ENCODE data around the gene ANKMY1. TPM values are rescaled to one million over a fixed set of nuclear protein-coding genes. Genes with fewer than 3 reads are reported as not detected.
"Not testable (repeated sequence)": the region's sequence is repeated elsewhere in the genome, so short reads cannot be mapped to it uniquely, and the experiment has no call there.

The ANKMY1 gene
- total RNA-seq, 1 donor from 2014 or later, result 5.9 TPM

DNA sequence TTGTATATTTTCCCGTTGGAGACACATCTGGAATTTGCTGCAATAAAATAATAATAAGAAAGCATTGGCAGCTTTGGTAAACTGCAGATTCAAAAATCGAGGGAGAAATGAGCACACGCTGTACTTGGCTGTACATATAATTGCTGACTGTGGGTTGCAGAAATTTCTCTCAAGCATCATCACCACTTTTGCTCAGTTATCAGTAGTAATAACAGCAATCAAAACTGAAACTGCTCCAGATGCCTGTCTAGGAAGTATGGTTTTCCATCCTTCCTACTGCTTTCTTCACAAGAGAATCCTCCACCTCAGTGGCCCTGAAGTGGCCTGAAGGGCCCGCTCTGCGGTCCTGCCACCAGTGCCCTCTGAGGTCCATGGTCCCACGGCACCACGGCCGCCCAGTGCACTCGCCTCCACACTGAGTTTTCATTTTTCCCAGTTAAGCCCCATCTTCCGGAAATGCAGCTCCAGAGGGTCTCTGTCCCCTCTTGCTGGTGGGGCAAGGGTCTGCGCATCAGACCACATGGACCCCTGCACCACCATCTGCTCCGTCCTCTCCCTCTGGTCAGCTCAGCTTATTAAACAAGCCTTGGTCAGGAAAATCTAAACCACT is 6.3 kb upstream of the ANKMY1 start:
- ATAC-seq (no peak), DNase-seq (ENCODE audit: missing footprints) (no peak)
- intact Hi-C loops (cut with DNase I), result no loop called here

DNA sequence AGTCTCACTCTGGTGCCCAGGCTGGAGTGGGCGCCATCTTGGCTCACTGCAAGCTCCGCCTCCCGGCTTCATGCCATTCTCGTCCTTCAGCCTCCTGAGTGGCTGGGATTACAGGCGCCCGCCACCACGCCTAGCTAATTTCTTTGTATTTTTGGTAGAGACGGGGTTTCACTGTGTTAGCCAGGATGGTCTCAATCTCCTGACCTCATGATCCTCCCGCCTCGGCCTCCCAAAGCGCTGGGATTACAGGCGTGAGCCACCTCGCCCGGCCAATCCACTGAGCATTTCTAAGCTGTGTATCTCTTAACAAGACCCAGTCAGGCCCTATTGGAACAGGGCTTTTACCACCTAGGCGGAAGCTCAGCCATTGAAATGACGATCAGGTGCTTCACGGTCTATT is 5.4 kb upstream of the ANKMY1 start:
- ATAC-seq; intact Hi-C loops (cut with DNase I); DNase-seq (ENCODE audit: missing footprints): not testable (repeated sequence)

GRCh38 chr2:240561325-240561971 is 3.7 kb upstream of the ANKMY1 start:
- ATAC-seq (no peak), DNase-seq (ENCODE audit: missing footprints) (no peak)
- intact Hi-C loops (cut with DNase I), result no loop called here

DNA sequence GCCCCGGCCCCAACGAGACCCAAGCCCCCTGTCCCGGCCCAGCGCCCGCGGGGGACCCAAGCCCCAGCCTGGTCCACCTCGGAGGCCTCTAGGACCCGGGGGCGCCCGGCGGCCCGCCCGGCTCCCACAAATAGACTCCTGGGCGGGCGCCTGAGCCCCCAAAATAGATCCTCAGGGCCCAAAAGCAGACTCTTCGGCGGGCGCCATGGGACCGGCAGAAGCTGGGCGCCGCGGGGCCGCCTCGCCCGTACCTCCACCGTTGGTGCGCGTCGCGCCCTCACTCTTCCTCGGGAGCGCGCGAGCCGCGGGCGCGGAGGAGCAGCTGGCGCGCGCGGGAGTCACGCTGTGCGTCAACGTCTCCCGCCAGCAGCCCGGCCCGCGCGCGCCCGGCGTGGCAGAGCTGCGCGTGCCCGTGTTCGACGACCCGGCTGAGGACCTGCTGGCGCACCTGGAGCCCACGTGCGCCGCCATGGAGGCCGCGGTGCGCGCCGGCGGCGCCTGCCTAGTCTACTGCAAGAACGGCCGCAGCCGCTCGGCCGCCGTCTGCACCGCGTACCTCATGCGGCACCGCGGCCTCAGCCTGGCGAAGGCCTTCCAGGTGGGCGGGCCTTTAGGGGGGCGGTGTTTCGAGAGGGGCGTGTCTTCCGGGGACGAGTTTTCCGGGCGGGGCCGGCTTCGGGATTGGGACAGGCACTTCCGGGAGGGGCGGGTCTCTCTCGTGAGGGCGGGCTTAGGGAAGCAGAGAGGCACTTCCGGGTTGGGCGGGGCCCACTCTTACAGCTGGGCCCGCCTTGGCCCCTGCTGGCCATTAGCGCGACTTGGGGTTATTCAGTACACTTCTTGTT is 2.9 kb upstream of the ANKMY1 start:
- intact Hi-C loops (cut with DNase I), result no loop called here
- DNase-seq (ENCODE audit: missing footprints), result peak; percentile 100
- peak; percentile 91 for ATAC-seq

DNA sequence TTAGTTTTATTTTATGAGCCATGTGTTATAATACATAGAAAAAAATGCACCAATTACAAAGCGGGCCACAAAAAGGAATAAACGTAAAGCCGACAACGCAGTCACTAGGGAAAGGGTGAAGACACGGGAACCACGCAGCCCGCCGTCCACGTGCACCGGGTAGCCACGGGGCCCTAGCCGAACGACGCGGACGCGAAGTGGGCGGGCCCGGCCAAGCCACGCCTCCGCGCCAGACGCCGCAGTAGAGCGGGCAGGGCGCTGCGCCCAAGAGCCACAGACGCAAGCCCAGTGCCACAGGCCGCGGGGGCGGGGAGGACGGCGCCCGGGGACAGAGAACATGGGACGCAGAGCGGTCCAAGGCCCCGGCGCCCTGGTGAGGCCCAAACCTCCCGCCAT is 2.3 kb upstream of the ANKMY1 start, which contains the start of gene DUSP28:
Gene DUSP28, plus strand, starts transcription at position 274 of the 396 bp plus-strand sequence. CDS start 328 bp downstream, outside the sequence.
- intact Hi-C loops (cut with DNase I), result no loop called here
- peak; percentile 85 for ATAC-seq
- peak; percentile 97 for DNase-seq (ENCODE audit: missing footprints)

DNA sequence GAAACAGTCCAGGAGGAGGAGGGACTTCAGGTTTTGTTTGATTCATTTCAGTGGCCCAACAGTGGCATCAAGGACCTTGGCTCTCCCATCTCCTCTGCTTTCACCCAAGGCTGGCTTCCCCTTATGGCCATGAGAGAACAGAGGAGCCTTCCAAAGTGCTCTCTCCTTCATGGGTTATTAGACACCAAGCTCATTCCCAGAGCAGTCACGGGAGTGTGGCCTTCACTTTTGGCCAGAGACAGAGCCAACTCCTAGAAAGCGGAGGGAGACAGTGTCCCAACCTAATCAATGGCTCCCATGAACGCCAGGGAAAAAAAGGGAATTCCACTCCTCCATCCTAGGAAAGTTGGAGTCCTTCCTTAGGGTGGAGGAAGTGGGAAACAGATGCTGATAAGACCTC is 1.5 kb upstream of the ANKMY1 start:
- ATAC-seq, result no peak
- DNase-seq (ENCODE audit: missing footprints), result no peak
- intact Hi-C loops (cut with DNase I), result loop anchor here (5.0 kb wide), 1 partner anchor 38 kb away; no protein-coding TSS in a partner anchor

DNA sequence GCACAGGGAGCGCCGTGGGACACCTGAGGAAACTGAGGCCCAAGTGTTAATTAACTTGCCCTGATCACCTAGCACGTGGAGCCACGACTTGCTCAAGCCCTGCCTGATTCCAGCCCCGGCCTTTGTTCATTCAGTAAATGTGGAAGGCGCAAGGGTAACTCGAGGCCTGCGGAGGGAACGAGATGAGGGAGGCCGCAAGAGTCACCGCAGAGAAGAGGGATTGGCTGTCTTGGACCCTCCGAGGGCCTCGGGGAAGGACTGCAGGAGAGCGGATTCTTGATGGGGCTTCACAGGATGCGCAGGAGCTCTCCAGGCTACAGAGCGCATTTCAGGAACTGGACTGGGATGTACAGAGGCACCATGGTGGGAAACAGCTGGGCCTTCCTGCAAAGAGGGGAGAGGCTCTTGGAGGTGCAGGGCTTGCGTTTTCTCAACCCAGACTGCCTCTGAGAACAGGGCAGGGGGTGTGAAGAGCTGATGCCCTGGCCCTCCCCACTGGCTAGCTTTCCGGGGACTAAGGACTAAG is 511 bp upstream of the ANKMY1 start:
- ATAC-seq, result no peak
- intact Hi-C loops (cut with DNase I), result loop anchor here (5.0 kb wide), 1 partner anchor 39 kb away; no protein-coding TSS in a partner anchor
- peak; percentile 46 for DNase-seq (ENCODE audit: missing footprints)

DNA sequence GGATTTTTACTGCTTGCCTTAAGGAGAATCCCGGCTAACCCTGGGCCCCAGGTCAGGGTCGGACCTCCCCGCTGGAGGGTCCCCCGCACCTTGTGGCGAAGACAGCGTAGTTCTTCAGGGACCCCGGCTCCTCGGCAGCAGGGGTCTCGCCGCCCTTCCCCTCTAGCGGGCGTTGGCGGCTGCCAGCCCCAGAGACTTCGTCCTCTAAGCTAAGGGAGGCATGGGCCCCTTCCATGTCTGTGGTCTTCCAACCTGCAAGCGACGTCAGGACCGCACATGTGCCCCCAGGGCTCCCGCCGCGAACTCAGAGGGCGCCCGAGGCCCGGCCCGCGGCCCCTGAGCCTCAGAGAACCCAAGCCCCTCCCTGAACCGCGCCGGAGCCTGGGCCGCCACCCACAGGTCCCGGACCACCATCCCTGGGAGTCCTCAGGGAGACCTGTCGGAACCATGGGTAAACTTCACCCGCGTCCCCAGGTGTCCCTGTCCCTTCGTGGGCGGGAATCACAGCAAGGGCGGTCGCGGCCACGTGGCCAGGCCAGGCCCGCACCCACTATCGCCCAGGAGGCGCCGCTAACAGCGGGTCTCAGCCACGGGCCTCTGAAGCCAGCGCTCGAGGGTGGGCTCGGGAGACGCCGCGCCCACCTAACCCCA is 562 bp downstream of the ANKMY1 start:
- DNase-seq (ENCODE audit: missing footprints) (peak; percentile 55), ATAC-seq (no peak)
- intact Hi-C loops (cut with DNase I), result loop anchor here (5.0 kb wide), 1 partner anchor 40 kb away; no protein-coding TSS in a partner anchor

DNA sequence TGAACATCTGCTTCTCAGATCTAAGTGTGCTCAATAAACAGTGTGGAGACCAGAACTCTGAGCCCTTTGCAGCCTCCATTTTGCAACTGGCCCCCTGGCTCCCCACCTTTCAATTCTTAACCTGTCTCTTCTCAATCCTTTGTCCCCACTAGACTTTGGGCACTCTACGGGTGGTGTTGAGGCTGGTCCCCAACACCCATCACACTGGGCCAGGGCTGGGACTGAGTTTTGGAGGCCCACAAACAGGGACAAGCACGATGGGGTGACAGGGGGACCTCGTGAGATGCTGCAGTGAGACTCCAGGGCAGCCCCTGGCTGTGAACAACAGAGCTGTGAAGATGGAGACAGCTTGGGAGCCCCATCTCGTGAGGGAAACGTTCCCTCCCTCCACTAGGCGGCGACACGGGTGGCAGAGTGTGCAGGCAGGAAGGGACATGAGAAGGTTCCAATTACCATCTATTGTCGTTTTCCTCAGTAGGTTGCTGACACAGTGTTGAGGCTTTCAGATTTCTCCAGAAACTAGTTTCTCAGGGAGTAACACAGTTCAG is 1.2 kb downstream of the ANKMY1 start:
- no peak for ATAC-seq
- intact Hi-C loops (cut with DNase I), result loop anchor here (5.0 kb wide), 1 partner anchor 41 kb away; no protein-coding TSS in a partner anchor
- peak; percentile 78 for DNase-seq (ENCODE audit: missing footprints)

DNA sequence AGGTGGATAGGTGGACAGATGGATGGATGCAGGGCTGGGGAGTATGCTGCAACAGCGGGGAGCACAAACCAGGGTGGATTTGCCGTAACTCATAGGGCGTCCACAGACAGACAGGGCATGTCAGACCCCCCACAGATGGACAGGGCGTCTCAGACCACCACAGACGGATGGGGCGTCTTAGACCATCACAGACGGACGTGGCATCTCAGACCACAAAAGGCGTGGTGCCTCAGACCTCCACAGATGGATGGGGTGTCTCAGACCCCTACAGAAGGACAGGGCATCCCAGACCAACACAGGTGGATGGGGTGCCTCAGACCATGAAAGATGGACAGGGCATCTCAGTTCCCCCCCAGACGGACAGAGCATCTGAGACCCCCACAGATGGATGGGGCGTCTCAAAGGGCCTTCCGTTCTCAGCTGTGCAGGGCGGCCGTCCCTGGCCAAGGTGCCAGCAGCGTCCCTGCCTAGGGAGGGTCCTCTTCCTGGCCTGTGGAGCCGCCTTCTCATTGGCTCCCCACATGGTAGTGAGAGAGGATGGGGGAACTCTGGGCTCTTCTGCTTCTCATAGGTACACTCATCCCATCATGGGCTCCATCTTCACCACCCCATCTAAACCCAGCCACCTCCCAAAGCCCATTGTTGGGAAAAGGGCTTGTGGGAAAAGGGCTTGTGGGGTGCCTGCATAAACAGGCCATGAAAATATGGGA is 2.1 kb downstream of the ANKMY1 start:
- ATAC-seq, result no peak
- peak; percentile 67 for DNase-seq (ENCODE audit: missing footprints)
- intact Hi-C loops (cut with DNase I), result loop anchor here (5.0 kb wide), 1 partner anchor 42 kb away; no protein-coding TSS in a partner anchor

DNA sequence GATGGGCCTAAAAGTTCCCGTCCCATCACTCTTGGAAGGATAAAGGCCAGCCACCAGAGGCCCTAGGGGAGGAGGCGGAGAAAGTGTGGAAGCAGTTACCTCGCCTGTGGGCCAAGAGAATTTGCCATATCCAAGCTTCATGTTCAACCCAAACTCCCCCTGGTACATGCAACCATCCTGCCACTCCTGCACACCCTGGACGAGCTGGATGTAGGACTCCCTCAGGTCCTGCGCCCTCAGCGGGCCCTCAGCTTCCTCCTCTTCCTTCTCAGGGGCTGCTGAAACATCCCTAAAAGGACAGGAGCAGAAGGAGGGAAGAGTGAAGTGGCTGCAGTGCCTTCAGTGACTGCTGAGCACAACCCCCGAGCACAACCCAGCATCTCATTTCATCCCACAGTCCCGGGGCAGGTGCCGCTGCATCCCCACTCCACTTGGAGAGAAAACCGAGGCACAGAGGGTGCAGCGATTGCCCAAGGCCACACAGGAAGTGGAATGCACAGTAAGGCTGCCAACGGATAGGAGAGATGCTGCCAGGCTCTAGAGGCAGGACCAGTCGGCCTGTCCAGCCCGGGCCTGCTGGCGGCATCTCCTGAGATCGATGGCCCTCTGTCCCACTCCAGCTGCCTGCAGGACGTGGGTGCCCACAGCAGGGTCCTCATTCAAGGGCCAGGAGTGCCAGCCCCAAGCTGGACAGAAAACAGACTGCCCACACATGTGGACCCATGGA is 2.9 kb downstream of the ANKMY1 start:
- intact Hi-C loops (cut with DNase I), result loop anchor here (5.0 kb wide), 1 partner anchor 42 kb away; no protein-coding TSS in a partner anchor
- peak; percentile 68 for DNase-seq (ENCODE audit: missing footprints)
- ATAC-seq, result no peak

GRCh38 chr2:240553956-240554480 is 3.8 kb downstream of the ANKMY1 start:
- no peak for DNase-seq (ENCODE audit: missing footprints)
- intact Hi-C loops (cut with DNase I), result no loop called here
- ATAC-seq, result no peak

- intact Hi-C loops (cut with DNase I), result no loop called here
- DNase-seq (ENCODE audit: missing footprints), result no peak
Measured at GRCh38 chr2:240551811-240552210, 6.0 kb downstream of the ANKMY1 start.

DNA sequence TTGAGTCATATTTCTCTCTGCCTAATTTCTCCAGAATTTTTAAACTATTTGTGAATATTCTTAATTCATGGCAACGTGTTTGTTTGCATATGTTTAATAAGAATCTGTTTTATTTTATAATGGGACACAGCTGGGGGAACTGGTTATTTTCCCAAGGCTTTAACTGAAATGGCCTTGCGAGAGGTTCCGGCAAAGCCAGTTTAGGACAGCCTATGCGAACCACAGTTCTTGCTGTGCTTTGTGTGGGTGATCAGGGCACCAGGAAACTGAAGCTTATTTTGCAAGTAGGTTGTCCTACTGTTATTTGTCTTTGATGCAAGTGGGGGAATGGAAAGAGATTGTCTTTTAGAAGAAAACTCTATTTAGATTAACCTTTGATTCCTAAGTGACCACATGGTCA is 6.5 kb downstream of the ANKMY1 start:
- DNase-seq (ENCODE audit: missing footprints) (no peak), ATAC-seq (no peak)
- intact Hi-C loops (cut with DNase I), result no loop called here

More at GRCh38 chr2:240551811-240552210, 6.0 kb downstream of the ANKMY1 start:
- no peak for ATAC-seq

- intact Hi-C loops (cut with DNase I), result no loop called here
- ATAC-seq (no peak), DNase-seq (ENCODE audit: missing footprints) (no peak)
Measured at GRCh38 chr2:240539906-240540305, 17.9 kb downstream of the ANKMY1 start.

DNA sequence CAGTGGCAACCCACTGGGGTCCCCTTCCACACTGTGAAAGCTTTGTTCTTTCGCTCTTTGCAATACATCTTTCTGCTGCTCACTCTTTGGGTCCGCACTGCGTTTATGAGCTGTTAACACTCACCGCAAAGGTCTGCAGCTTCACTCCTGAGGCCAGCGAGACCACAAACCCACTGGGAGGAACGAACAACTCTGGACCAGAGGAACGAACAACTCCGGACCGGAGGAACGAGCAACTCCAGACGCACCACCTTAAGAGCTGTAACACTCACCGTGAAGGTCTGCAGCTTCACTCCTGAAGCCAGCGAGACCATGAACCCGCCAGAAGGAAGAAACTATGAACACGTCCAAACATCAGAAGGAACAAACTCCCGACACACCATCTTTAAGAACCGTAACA is 18.7 kb downstream of the ANKMY1 start:
- DNase-seq (ENCODE audit: missing footprints); ATAC-seq; intact Hi-C loops (cut with DNase I): not testable (repeated sequence)
